HFFc6 (cell line): ENCODE measurements around the gene TBC1D7. TPM values are rescaled to one million over a fixed set of nuclear protein-coding genes. Genes with fewer than 3 reads are reported as not detected.

Source experiments
- DNase-seq: peaks from one replicate; pipeline ENCODE4 v3.0.0-alpha.2; 2018
- H3K27ac Mint-ChIP-seq: 2 replicates; pipeline ENCODE4 v1.8.0; 2020; ENCODE audit warnings: mild to moderate bottlenecking, mixed read lengths
- H3K27me3 Mint-ChIP-seq: 2 replicates; pipeline ENCODE4 v1.8.0; 2021; ENCODE audit warnings: mild to moderate bottlenecking, moderate library complexity, mixed read lengths; ENCODE audit not compliant: insufficient read depth
- H3K36me3 Mint-ChIP-seq: 2 replicates; pipeline ENCODE4 v1.8.0; 2021; ENCODE audit warnings: low read depth, mixed read lengths
- H3K4me1 Mint-ChIP-seq: 2 replicates; pipeline ENCODE4 v1.8.0; 2020; ENCODE audit warnings: low read depth, mixed read lengths
- H3K4me3 Mint-ChIP-seq: 2 replicates; pipeline ENCODE4 v1.8.0; 2020; ENCODE audit warnings: mild to moderate bottlenecking, moderate library complexity, mixed read lengths
- H3K9me3 Mint-ChIP-seq: 2 replicates; pipeline ENCODE4 v1.8.0; 2020; ENCODE audit warnings: mild to moderate bottlenecking, mixed read lengths
- total RNA-seq, 6 experiments: library from RNA; stranded (reverse); fragmentation: NEBNext Ultra II Directional; extraction: Animal tissue kit (Norgen Biotek cat#: 25700); gene quantifications; 2 replicates in 1 of 6; 3 replicates in 5 of 6; pipeline ENCODE4 v1.2.3, GENCODE V29; 2021
- TF ChIP-seq, protein P1 (sequence below): fragments of 200-600 bp; sonication (generic); IDR thresholded peaks from 2 replicates; pipeline ENCODE4 v1.5.0; 2021; ENCODE audit warnings: antibody characterized with exemption, mild to moderate bottlenecking

The TBC1D7 gene
- total RNA-seq, 6 experiments from 2014 or later, result 11.5 to 15.1 (median 14.6) TPM

DNA sequence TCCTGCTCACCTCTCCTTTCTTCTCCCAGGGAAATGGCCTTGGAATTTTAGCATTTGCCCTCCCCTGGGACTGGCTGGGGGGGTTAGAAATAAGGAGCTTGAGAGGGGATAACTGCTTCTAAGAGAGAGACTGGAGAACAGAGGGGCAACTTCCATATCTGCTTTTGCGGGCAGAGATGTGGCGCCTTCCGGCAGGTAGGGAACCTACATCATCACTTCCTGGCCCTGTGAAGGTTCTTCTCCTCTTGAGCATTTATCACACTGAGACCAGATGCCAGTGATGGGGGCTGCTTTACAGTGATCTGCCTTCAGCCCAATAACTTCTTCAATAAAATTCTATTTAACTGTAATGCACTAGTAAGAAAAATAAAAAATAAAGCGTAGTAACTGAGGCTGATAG, 48.1 kb downstream of the TBC1D7 start:
- TF ChIP-seq, protein P1, sequence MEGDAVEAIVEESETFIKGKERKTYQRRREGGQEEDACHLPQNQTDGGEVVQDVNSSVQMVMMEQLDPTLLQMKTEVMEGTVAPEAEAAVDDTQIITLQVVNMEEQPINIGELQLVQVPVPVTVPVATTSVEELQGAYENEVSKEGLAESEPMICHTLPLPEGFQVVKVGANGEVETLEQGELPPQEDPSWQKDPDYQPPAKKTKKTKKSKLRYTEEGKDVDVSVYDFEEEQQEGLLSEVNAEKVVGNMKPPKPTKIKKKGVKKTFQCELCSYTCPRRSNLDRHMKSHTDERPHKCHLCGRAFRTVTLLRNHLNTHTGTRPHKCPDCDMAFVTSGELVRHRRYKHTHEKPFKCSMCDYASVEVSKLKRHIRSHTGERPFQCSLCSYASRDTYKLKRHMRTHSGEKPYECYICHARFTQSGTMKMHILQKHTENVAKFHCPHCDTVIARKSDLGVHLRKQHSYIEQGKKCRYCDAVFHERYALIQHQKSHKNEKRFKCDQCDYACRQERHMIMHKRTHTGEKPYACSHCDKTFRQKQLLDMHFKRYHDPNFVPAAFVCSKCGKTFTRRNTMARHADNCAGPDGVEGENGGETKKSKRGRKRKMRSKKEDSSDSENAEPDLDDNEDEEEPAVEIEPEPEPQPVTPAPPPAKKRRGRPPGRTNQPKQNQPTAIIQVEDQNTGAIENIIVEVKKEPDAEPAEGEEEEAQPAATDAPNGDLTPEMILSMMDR, result no peak
- peaks cover 3% of the 10 kb centered on the region for H3K27me3 Mint-ChIP-seq
- DNase-seq, result no peak
- no peaks in the 10 kb centered on the region for H3K9me3 Mint-ChIP-seq
- 0 out of 2 replicates have a peak overlapping the region, but pooled peaks have one; percentile 15 for H3K4me3 Mint-ChIP-seq
- H3K4me1 Mint-ChIP-seq, result peaks cover 28% of the 10 kb centered on the region
- H3K27ac Mint-ChIP-seq, result no peak overlapping the region; the same call in 1 of the 2 replicates
- H3K36me3 Mint-ChIP-seq, result peaks cover 5% of the 10 kb centered on the region; the same call in 1 of the 2 replicates

DNA sequence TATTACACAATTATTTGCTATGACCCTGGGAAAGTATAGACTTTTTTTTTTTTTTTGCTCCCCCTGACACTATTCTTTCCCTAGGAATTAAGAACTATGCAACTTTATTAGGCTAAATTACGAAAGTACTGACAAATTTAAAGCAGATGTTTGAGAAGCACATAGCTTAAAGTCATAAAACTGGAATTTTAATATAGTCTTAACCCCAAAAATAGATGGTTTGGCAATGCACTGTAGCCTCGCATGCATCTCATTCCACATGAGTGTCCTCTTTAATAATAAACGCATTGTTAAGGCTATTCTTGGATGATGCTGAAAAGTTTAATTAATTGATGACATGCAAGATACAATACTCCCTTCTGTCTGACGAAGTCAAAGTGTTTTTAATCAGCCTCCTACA, 49.3 kb downstream of the TBC1D7 start:
- Mint-ChIP-seq H3K4me1 (peaks cover 28% of the 10 kb centered on the region), H3K9me3 (no peaks in the 10 kb centered on the region), H3K4me3 (0 out of 2 replicates have a peak overlapping the region, but pooled peaks have one; percentile 53), H3K27me3 (peaks cover 3% of the 10 kb centered on the region), H3K27ac (peak overlapping the region; percentile 76), H3K36me3 (peaks cover 5% of the 10 kb centered on the region; the same call in 1 of the 2 replicates)
- DNase-seq, result peak; percentile 93
- TF ChIP-seq, protein P1, result no peak

DNA sequence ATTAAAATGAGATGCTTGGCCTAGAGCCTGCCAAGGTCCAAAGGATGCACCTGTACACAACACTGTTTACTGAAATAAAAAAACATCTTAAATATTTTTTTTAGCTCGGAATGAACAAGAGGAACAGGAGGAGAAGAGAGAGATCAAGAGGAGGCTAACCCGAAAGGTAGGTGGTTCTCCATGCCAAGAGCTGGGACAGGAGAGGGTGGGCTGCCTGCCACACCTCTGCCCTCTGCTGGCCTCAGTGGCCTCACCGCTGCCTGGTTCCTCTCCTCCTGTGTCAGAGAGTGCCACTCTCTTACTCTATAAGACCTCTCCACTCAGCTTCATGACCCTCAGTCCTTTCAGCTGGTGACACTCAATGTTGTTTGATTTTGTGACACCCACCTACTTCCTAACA, 50.2 kb downstream of the TBC1D7 start:
- no peak for DNase-seq
- Mint-ChIP-seq H3K4me1 (peaks cover 28% of the 10 kb centered on the region), H3K4me3 (no peak overlapping the region), H3K27me3 (peaks cover 3% of the 10 kb centered on the region), H3K9me3 (no peaks in the 10 kb centered on the region), H3K27ac (no peak overlapping the region), H3K36me3 (no peaks in the 10 kb centered on the region)
- TF ChIP-seq, protein P1, result peak; percentile 55

DNA sequence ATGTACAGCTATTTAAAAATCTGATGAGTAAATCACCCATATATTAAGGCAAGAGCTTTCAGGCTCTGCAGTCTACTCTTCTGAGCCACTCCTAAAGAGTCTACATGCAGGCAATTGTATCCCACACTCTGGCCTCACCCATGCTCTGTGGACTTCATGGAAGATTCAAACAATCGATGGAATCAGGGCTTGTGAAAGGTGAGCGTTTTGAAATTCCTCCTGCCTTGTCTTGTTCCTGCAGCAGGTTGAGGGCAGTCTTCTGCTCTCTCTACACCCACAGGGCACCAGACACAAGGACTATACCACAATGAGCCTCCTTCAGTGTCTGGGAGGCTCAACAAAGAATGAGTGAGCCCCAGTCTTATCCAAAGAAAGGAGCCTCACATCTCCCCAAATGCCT, 51.1 kb downstream of the TBC1D7 start:
- Mint-ChIP-seq H3K9me3 (no peaks in the 10 kb centered on the region), H3K27ac (no peak overlapping the region), H3K27me3 (peaks cover 3% of the 10 kb centered on the region), H3K4me1 (peaks cover 28% of the 10 kb centered on the region), H3K4me3 (no peak overlapping the region), H3K36me3 (no peaks in the 10 kb centered on the region)
- TF ChIP-seq, protein P1, result no peak
- DNase-seq, result no peak

DNA sequence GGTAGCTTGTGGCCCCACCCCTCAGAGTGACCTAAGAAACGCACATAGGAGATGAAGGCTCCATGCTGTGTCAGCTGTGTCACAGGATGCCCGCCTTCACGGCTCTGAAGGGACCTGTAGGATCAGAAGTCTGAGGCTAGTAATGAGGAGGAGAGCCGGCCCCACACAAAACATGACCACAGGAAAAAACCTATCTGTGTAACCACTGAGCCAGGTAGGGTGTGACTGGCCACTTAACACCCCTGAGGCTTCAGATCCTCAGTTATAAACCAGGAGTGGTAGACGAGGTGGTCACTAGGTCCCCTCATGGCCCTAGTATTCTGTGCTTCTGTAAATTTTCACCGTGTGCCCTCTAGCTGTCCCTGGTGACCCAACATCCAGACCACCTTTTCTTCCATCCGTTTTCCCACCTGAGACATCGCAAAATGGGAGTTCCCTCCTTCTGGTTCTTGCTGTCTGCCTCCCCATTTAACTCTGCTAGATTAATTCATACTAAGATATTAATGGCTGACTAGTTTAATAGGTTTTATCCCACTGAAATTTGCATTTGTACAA, 52.8 kb downstream of the TBC1D7 start:
- no peaks in the 10 kb centered on the region for H3K36me3 Mint-ChIP-seq
- no peak for DNase-seq
- no peak overlapping the region for H3K27ac Mint-ChIP-seq
- peaks cover 5% of the 10 kb centered on the region for H3K27me3 Mint-ChIP-seq
- TF ChIP-seq, protein P1, result no peak
- H3K4me3 Mint-ChIP-seq, result no peak overlapping the region
- peaks cover 28% of the 10 kb centered on the region for H3K4me1 Mint-ChIP-seq
- no peaks in the 10 kb centered on the region for H3K9me3 Mint-ChIP-seq
